ENCODE results near the gene BAIAP2L2.
"Not testable (repeated sequence)": the region's sequence is repeated elsewhere in the genome, so short reads cannot be mapped to it uniquely, and the experiment has no call there.

BAIAP2L2 gene

DNA sequence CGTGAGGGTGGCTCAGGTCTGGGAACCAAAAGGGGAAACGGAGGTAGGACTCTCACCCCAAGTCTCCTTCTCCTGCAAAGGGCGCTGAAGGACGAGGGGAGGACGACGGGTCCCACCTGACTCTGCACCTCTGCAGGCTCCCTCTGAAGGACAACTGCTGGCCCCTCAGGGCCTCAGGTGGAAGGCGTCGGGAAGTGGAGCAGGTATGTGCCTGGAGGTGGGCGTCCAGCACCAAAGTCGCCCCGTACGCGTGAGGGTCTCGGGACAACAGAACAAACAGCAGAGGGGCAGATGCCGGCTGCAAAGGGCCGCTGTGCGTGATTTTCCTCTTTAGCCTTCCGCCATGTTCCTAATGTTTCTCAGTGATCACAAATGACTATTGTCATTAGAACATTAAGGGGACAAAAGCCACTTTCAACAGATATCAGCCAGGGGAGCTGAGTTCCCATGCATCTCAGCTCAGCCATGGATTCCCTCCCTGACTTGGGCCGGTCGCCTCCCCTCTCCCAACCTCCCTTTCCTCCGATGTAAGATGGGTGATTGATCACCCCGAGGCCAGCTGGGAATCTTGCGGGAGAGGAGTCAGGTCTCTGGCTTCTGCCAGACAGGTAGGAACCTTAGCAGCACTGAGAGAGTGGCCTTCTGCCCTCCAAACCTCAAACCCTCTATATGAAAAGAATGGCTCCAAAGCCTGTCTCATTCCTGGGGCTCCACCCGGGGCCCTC, 27.3 kb downstream of the BAIAP2L2 start:
- in situ Hi-C loops (cut with MboI; ENCODE audit: low sequenced_read_pairs): no loop called here

- in situ Hi-C loops (cut with MboI; ENCODE audit: low sequenced_read_pairs): no loop called here
These were observed 28.3 kb downstream of the BAIAP2L2 start for GRCh38 chr22:38081941-38082828.

GRCh38 chr22:38081636-38081940, 28.9 kb downstream of the BAIAP2L2 start:
- in situ Hi-C loops (cut with MboI; ENCODE audit: low sequenced_read_pairs): no loop called here

- in situ Hi-C loops (cut with MboI; ENCODE audit: low sequenced_read_pairs): no loop called here
These were observed 29.4 kb downstream of the BAIAP2L2 start for GRCh38 chr22:38080850-38081635.

DNA sequence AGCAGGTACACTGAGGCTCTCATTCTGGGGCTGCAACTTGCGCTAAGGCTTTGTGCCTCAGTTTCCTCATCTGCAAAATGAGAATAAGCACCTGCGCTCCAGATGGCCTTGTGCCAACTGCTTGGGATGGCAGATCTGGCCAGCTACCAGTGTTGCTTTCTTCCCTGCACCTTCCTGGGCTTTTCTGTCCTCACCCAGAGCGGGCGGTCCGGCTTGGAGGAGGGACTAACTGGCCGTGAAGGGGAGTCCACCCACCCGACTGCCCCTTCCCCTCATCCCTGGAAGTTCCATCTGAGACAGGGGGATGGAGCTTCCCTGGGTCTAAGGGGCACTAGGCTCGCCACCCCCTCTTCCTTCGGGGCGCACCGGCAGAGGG, 30.0 kb downstream of the BAIAP2L2 start:
- in situ Hi-C loops (cut with MboI; ENCODE audit: low sequenced_read_pairs): no loop called here

- in situ Hi-C loops (cut with MboI; ENCODE audit: low sequenced_read_pairs): no loop called here
These were observed 30.7 kb downstream of the BAIAP2L2 start for GRCh38 chr22:38079804-38080203.

GRCh38 chr22:38079208-38079607, 31.3 kb downstream of the BAIAP2L2 start:
- in situ Hi-C loops (cut with MboI; ENCODE audit: low sequenced_read_pairs): not testable (repeated sequence)

DNA sequence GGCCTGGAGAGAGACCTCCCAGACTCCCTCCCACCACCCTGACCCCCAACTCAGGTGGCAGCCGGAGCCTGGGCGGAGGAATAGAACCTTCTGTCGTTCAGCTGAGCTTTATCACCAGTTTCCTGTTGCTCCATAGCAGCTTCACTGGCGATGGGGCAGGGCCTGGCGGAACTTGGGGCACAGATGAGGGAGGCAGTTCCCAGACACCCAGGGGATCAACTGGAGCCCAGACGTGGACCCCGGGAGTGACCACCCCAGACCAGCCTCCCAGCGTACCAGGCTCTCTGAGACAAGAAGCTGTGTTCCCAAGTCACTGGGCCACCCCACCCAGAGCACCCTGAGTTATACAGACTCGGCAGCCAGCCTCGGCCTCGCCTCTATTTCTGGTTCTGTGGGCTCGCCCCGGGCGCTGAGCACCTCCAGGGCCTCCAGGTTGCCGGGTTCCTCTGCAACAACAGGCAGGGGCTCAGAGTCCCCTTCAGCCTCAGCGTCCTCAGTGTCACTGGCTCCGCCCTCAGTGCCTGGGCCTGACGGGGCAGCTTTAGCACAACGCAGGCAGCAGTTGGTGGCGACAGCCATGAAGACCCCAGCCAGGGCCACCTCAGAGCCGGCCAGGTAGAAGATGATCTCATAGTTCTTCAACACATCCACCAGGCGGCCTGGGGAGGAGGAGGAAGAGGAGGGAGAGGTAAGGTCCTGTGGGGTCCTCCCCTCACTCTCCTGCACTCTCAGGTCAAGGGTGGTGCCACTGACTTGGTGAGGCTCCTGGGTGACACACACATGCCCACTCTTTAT, 32.2 kb downstream of the BAIAP2L2 start:
- in situ Hi-C loops (cut with MboI; ENCODE audit: low sequenced_read_pairs): no loop called here

DNA sequence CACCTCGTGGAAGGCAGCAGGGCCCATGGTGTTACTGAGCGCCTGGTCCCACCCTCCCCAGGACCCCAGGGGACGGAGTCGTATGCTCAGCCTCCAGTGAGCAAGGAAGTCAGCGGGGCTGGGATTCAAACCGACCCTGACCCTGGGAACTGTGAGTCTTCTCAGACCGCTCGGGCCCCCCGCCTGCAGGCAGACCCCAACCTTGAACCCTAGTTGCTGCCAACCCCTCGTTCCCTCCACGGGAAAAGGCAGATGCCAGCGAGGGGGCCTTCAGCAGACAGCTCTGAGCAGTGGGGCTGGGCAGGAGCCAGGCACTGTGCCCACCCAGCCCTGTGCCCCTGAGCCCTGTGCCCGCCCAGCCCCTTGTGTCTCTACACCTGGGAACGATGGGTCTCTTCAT, 32.9 kb downstream of the BAIAP2L2 start:
- in situ Hi-C loops (cut with MboI; ENCODE audit: low sequenced_read_pairs): no loop called here

DNA sequence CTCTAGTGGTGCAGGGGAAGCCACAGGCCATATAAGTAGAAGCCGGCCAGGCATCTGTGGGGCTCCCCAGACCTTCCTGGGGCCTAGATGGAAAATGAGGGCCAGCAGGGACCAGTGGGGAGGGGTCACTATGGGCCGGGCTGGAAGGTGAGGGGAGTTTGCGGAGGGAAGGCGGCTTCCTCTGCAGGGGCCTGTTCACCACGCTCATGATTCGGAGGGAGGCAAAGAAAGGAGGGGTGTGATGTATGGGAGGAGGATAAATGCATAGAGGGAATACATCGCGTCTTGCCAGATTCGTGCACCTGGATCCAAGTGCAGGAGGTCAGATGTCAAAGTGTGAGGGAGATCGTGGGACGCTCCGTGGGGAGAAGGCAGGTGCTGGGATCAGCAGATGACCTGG, 33.4 kb downstream of the BAIAP2L2 start:
- in situ Hi-C loops (cut with MboI; ENCODE audit: low sequenced_read_pairs): no loop called here

GRCh38 chr22:38075961-38076360, 34.5 kb downstream of the BAIAP2L2 start:
- in situ Hi-C loops (cut with MboI; ENCODE audit: low sequenced_read_pairs): no loop called here

GRCh38 chr22:38075105-38075825, 35.2 kb downstream of the BAIAP2L2 start:
- in situ Hi-C loops (cut with MboI; ENCODE audit: low sequenced_read_pairs): no loop called here

- in situ Hi-C loops (cut with MboI; ENCODE audit: low sequenced_read_pairs): loop anchor here (25.0 kb wide), 1 partner anchor 513 kb away; no protein-coding TSS in a partner anchor
These were observed 36.0 kb downstream of the BAIAP2L2 start for GRCh38 chr22:38074181-38075104.

DNA sequence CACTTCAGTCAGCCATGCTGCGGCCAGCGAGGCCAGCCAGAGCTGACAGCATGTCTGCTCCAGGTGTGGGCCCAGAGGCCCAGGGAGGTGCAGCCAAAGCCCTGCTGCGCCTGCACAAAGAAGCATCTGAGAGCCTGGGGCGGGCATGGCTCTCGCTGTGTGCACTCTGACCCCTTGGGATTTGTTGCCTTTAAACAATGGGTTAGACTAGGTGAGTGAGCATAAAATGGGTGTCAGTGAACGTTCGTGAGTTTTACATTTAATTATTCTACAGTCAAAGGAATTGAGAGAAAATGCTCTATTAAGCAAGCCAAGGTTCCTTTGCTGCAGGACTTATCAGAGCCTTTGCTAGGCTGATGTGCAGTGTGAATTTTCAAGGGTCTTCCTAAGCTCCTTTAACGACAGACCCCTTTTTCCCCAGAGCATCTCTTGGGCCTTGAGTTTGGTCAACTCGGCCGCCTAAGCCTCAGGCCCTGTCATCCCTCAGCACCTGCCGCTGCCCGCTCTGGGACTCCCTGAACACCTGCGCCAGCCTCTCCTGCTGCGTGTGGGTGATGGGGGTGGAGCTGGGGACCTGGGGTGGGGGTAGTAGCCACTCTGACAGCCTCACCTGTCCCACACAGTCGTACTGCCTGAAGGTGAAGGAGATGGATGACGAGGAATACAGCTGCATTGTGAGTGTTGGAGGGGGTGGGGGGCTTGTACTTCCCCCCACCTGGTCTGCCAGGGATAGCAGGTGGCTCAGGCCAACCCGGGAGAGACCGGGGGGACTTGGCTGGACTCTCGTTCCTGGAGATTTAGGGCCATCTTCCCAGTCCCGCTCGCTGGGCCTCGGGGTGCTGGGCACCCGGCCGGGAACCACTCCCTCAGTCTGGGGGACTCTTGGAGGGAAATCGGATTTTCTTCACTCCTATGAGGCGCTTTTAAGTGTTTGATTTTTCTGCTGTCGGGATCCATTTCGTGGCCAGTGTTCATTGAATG, 37.0 kb downstream of the BAIAP2L2 start:
- in situ Hi-C loops (cut with MboI; ENCODE audit: low sequenced_read_pairs): loop anchor here (25.0 kb wide), 1 partner anchor 514 kb away; no protein-coding TSS in a partner anchor

DNA sequence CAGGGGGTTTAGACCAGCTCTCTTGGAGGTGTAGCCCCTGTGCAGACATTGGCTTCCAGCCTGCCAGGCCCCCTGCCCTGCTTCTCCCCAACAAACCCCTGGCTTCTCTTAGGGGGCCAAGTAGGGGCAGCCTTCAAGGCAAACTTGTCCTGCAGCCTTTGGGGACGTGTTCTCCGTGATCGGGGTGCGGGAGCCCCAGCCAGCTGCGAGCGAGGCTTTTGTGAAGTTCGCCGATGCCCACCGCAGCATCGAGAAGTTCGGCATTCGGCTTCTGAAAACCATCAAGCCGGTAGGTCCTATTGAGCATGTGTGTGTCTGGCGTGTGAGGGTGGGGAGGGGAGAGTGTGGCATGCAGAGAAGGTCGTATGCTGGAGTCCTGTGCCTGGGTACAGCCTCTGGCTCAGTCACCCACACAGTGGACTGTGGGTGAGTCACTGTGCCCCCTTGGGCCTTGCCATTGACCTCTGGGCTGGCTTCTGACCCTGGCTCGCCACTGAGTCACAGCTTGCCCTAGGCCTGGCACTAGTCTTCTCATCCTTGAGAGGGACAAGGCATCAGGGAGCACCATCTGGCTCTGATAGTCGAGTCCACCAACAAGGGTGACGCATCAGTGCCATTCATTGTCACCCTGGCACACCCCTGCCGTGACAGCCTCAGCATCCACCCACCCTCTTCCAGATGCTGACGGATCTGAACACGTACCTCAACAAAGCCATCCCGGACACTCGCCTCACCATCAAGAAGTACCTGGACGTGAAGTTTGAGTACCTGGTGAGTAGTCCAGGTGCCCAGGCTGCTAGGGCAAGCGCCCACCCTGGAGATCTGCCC, 37.9 kb downstream of the BAIAP2L2 start:
- in situ Hi-C loops (cut with MboI; ENCODE audit: low sequenced_read_pairs): loop anchor here (25.0 kb wide), 1 partner anchor 515 kb away; no protein-coding TSS in a partner anchor

- in situ Hi-C loops (cut with MboI; ENCODE audit: low sequenced_read_pairs): loop anchor here (25.0 kb wide), 1 partner anchor 516 kb away; no protein-coding TSS in a partner anchor
These were observed 38.8 kb downstream of the BAIAP2L2 start for GRCh38 chr22:38071421-38072321.

All from HL-60/S4 (cell line).